ENCODE data around the gene SUPT3H.
"Not testable (repeated sequence)": the region's sequence is repeated elsewhere in the genome, so short reads cannot be mapped to it uniquely, and the experiment has no call there.

The SUPT3H gene

GRCh38 chr6:45174045-45174444, 203.7 kb downstream of the SUPT3H start:
- DNase-seq (ENCODE audit: low spot score), result no peak

DNA sequence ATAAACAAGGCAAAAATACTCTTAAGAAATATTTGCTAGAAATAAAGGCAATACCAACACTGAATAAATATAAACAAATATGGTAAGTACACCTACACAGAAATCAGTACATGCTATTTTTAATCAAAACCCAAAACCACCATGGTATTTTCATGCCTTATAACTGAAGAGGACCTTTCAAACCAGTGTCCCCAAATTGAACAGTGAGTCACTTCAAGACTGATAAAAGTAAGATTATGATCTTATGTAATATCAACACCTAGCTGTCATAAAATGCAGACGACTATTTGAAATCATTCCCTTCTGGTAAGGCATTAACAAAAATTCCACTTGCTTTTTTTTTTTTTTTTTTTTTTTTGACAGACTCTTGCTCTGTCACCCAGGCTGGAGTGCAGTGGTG, 206.4 kb downstream of the SUPT3H start:
- no peak for DNase-seq (ENCODE audit: low spot score)

- no peak for DNase-seq (ENCODE audit: low spot score)
Measured at GRCh38 chr6:45170309-45170708, 207.4 kb downstream of the SUPT3H start.

DNA sequence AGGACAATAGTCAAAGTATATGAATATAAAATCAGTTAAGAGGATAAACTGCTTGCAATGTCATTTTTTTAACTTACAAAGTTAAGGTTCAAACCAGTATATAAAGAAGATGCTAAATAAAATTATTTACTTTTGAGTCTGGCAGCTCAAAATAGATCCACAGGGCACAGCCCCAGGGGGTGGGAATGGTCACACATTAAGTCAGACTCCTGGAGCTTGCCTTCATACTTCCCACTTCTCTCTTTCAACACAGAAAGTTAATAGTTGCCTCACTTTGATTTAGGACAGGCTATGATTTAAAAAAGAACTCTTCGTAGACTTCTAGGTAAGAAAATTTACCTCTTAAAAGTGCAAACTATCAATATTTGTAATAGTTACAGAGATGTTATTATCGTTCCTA, 207.9 kb downstream of the SUPT3H start:
- DNase-seq (ENCODE audit: low spot score), result no peak

- DNase-seq (ENCODE audit: low spot score), result no peak
Measured at GRCh38 chr6:45163952-45164766, 213.6 kb downstream of the SUPT3H start.

GRCh38 chr6:45160305-45160704, 217.4 kb downstream of the SUPT3H start:
- DNase-seq (ENCODE audit: low spot score), result no peak

DNA sequence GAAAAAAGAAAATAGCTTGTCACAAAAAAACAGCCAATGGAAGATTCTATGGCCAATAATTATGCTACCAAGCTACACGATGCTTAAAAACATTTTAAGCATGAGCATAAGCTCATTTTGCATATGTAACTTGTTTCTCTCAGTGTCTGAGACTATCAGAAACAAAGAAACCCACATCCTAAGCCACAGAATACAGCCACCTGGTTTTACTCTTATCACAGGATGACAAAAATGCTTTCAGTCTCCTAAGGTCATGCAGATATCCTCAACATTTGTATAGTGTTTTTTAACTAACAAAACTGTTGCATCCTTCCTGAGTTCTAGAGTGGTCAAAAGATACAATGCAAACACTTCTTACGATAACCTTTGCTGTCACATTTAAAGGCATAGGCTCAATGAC, 221.7 kb downstream of the SUPT3H start:
- no peak for DNase-seq (ENCODE audit: low spot score)

DNA sequence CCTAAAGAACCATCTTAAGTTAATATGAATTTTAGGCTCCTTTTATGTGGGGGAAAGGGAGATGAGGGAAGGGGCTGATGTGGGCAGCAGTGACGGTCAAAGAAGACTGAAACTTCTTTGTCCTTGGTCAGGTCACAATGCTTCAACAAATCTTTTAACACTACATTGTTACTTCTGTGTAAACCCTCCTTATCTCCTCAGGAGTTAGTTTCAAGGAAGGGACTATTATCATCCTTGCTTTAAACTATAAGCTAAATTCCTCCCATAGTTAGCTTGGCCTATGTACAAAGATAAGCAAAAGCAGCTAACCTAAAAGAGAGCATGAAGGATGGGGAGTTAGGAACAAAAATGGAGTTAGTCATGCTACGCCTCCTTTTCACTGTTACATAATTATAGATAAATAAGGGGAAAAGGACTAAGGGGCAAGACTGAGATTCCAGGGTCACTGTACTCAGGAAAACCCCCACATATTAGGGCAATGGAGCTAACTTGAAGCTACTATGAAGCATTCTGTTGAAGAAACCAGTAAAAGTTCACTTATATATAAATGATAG, 222.3 kb downstream of the SUPT3H start:
- no peak for DNase-seq (ENCODE audit: low spot score)

DNA sequence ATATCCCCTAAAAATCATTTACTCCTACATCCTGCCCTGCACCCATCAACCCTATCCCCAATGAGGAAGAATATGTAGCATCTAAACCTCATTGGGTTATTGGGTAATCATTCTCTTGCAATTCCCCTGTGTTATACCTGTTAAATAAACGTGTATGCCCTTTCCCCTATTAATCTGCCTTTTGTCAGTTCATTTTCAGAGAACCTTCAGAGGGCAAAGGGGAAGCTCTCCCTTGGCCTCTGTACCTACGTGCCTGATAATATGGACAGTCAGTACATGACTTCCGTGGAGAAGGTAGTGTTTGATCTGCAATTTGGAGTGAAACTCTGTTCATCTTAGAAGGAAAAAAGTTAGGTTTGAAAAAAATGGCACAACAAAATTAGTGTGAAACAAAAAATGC, 223.1 kb downstream of the SUPT3H start:
- no peak for DNase-seq (ENCODE audit: low spot score)

GRCh38 chr6:45148711-45149341, 228.9 kb downstream of the SUPT3H start:
- DNase-seq (ENCODE audit: low spot score), result peak; percentile 40

- DNase-seq (ENCODE audit: low spot score), result no peak
Measured at GRCh38 chr6:45148278-45148677, 229.5 kb downstream of the SUPT3H start.

DNA sequence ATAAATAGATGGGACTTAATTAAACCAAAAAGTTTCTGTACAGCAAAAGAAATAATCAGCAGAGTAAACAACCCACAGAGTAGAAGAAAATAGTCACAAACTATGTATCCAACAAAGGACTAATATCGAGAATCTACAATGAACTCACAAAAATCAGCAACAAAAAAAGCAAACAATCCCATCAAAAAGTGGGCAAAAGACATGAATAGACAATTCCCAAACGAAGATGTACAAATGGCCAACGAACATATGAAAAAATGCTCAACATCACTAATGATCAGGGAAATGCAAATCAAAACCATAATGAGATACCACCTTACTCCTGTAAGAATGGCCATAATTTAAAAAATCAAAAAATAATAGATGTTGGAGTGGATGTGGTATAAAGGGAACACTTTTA, 232.1 kb downstream of the SUPT3H start:
- not testable (repeated sequence) for DNase-seq (ENCODE audit: low spot score)

DNA sequence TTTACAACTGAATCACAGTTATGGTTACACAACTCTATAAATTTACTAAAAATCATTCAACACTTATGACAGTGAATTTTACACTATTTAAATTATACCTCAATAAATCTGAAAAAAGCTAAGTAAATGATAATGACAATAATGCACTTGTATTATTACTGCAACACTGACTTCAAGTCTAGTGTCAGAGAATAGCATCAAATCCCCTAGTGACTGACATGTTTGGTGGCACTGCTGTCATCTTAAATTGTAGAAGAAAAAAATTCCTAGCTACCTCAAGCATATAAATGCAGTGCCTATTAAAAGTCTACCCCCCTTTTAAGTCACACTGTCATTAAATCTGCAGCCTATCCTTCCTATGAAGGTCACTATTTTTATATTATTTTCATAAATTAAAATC, 239.0 kb downstream of the SUPT3H start:
- no peak for DNase-seq (ENCODE audit: low spot score)

- DNase-seq (ENCODE audit: low spot score), result no peak
Measured at GRCh38 chr6:45136495-45136894, 241.2 kb downstream of the SUPT3H start.

GRCh38 chr6:45132658-45133294, 245.0 kb downstream of the SUPT3H start:
- DNase-seq (ENCODE audit: low spot score), result no peak

DNA sequence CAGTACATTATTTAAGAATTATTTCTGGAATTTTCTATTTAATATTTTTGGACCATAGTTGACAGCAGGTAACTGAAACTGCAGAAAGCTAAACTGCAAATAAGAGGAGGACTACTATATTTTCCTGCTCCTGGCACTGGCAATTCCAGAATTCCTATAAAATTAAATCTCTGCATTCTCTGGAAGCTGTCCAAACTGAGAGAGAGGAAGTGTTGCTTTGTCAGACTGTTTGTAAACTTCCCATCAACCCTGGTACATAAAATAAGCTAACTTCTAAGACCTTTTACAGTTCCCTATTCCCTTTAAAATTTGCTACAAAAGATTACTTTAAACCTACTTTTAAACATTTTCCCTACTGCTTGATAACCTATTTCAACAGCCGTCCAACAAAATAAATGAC, 245.7 kb downstream of the SUPT3H start:
- no peak for DNase-seq (ENCODE audit: low spot score)

DNA sequence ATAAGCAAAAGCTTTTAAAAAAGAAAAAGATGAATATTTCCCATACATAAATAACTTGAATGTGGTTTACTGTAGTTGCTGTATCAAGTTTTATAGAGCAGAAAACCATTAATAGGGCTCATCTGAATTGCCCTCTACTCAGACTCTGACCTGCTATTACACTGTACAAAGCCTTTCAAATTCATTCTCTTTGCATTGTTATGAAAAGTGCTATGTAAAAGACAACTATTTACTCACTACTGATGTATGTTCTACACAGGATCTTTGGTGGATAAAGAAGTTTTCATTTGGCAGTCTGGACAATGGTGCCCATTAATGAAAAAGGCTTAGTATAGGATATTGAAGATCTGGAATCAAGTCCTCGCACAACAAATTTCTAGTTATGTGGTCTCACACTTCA, 248.7 kb downstream of the SUPT3H start:
- DNase-seq (ENCODE audit: low spot score), result no peak

GRCh38 chr6:45127185-45127584, 250.5 kb downstream of the SUPT3H start:
- DNase-seq (ENCODE audit: low spot score), result no peak

- no peak for DNase-seq (ENCODE audit: low spot score)
Measured at GRCh38 chr6:45126033-45126432, 251.7 kb downstream of the SUPT3H start.

DNA sequence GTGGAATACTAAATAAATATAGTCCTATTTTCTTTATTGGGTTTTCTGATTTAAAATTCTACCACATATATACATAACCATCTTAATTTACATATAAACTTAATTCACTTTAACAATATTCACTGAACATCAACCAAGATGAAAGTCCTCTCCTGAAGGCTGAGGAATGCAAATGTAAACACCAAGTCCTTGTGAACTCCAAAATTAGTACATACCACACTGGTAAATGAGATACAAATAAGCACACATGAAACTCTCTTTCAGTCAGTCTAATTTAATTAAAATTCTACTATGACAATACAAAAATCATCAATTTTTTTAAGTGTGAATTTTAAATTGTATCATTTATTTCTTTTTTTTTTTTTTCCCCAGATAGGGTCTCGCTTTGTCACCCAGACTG, 254.7 kb downstream of the SUPT3H start:
- DNase-seq (ENCODE audit: low spot score), result no peak

DNA sequence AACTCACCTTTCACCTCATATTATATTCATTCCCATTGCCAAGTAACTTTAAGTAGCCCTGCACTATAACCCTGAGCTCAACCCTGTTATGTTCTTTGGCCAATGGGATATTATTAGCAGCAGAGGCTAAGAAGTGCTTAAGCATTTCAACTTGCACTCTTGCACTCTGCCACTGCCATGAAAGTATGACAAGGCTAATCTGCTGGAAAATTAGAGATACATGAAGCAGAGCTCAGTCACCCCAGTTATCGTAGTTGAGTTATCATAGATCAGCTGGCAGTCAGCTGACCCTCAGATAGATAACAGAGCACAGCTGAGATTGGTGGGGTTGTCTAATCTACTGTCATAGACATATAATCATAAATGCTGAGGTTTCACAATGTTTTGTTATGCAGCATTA, 259.0 kb downstream of the SUPT3H start:
- DNase-seq (ENCODE audit: low spot score), result no peak

DNA sequence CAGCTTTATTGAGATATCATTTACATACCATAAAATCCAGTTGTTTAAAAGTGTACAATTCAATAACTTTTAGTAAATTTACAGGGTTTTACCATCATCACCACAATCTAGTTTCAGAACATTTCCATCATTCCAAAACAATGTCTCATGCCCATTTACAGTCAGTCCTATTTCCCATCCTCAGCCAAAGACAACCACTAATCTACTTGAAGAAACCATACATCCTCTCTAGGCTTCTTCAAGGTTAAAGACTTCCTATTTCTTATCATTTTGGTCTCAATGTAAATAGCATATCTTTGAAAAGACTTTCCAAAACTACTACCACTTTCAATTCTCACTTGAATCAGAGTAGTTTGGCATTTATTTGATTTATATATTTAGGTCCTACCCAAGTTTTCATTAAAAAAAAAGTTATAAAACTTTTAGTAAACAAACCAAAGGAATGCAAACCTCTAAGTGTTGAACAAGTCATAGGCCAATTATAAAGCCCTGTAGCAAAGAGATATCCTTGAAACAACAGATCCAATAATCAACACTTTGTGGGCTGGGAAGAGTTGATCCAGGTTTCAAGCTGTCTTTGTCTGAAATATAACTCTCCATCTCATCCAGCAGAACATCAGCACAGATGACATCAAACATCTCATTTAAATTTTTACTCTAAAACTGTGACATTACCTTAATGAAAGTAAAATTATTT, 260.9 kb downstream of the SUPT3H start:
- peak; percentile 18 for DNase-seq (ENCODE audit: low spot score)

All from AG20443 (cell line).